Panc1 (cell line): ENCODE measurements around the gene FUBP1. TPM values are rescaled to one million over a fixed set of nuclear protein-coding genes. Genes with fewer than 3 reads are reported as not detected.
A peak's percentile ranks its signal among the peaks of the same experiment; 100 is the strongest.

Source experiments
- ATAC-seq: fragments of 200-7000 bp; cut with Tn5 transposase; 2 replicates; pipeline ENCODE4 v1.9.1; 2020; ENCODE audit warnings: mild to moderate bottlenecking, moderate library complexity
- BruUV-seq: library from RNA; stranded (reverse); fragments of 400-500 nt; replicated peaks from 2 replicates; lab custom pipeline; 2021; lab: Mats Ljungman, UMichigan
- CTCF ChIA-PET: fragments of 300-600 bp; sonication (Branson Sonifier 250); formaldehyde crosslinking; loops from one replicate; lab custom pipeline; 2022; ENCODE audit warnings: antibody characterized with exemption; lab: Charles Lee
- POLR2A ChIA-PET: fragments of 300-600 bp; sonication (Branson Sonifier 250); formaldehyde crosslinking; loops from one replicate; lab custom pipeline; 2022; ENCODE audit warnings: antibody characterized with exemption; lab: Charles Lee
- DNase-seq: peaks from one replicate; pipeline ENCODE4 v3.0.0-alpha.2; 2010; ENCODE audit warnings: low read depth, low spot score
- H3K27ac ChIP-seq: 2 replicates; pipeline ENCODE4 v1.5.1; 2011; ENCODE audit warnings: mild to moderate bottlenecking, low read length, inconsistent platforms
- H3K27me3 ChIP-seq: fragments of 200-500 bp; sonication (Bioruptor generic); 2 replicates; pipeline ENCODE4 v1.6.0; 2014; ENCODE audit warnings: low read length, inconsistent platforms; ENCODE audit not compliant: control insufficient read depth, insufficient read depth
- H3K36me3 ChIP-seq: fragments of 200-500 bp; sonication (Bioruptor generic); 2 replicates; pipeline ENCODE4 v1.5.1; 2014; ENCODE audit warnings: inconsistent platforms, mild to moderate bottlenecking, low read length, moderate library complexity; ENCODE audit not compliant: control insufficient read depth, insufficient read depth
- H3K4me1 ChIP-seq: 2 replicates; pipeline ENCODE4 v1.5.1; 2011; ENCODE audit warnings: inconsistent platforms, mild to moderate bottlenecking, low read length, moderate library complexity; ENCODE audit not compliant: control insufficient read depth, insufficient read depth
- H3K4me3 ChIP-seq, 2 experiments: 2 replicates each; pipeline ENCODE4 v1.5.1; 2011 to 2012; ENCODE audit warnings: low read depth in 2 of 2, low read length in 2 of 2, mild to moderate bottlenecking in 2 of 2, inconsistent platforms in 1 of 2, moderate library complexity in 1 of 2
- H3K9me3 ChIP-seq: fragments of 200-500 bp; sonication (Bioruptor generic); 2 replicates; pipeline ENCODE4 v1.5.1; 2014; ENCODE audit warnings: low read depth, mild to moderate bottlenecking, inconsistent platforms, low read length, moderate library complexity; ENCODE audit not compliant: control insufficient read depth, insufficient read depth
- CTCF ChIP-seq: fragments of 450-650 bp; IDR thresholded peaks from 2 replicates; pipeline ENCODE4 v1.5.1; 2017; ENCODE audit warnings: mild to moderate bottlenecking
- POLR2AphosphoS5 ChIP-seq: IDR thresholded peaks from 2 replicates; pipeline ENCODE4 v1.6.1; 2012; ENCODE audit warnings: mild to moderate bottlenecking, low read depth, low read length, moderate library complexity
- REST ChIP-seq, 2 experiments: IDR thresholded peaks; 2 replicates each; pipeline ENCODE4 v1.6.1; 2011 to 2012; ENCODE audit warnings: low read depth in 2 of 2, control low read depth in 1 of 2, low read length in 1 of 2, mild to moderate bottlenecking in 1 of 2, moderate library complexity in 1 of 2; ENCODE audit not compliant: insufficient read depth in 1 of 2
- SIN3A ChIP-seq: IDR thresholded peaks from 2 replicates; pipeline ENCODE4 v1.6.1; 2012; ENCODE audit warnings: low read depth, mild to moderate bottlenecking, low read length, moderate library complexity, borderline replicate concordance; ENCODE audit not compliant: insufficient read depth
- TCF7L2 ChIP-seq: IDR thresholded peaks from 2 replicates; pipeline ENCODE4 v1.6.1; 2011; ENCODE audit warnings: mild to moderate bottlenecking, low read depth, low read length, inconsistent platforms
- in situ Hi-C: cut with HindIII; loops from 2 replicates; pipeline ENCODE4 v1.10.0; 2016; ENCODE audit warnings: low sequenced_read_pairs, low pct_unique_long_range_greater_than_20kb
- intact Hi-C: fragments of 100-400 bp; cut with micrococcal nuclease; formaldehyde crosslinking; loops from one replicate; pipeline ENCODE4 v1.10.0; 2022; ENCODE audit not compliant: unreplicated experiment
- total RNA-seq: library from RNA; stranded (reverse); gene quantifications from one replicate; pipeline ENCODE4 v1.2.1, GENCODE V29; 2021; ENCODE audit not compliant: unreplicated experiment

Gene FUBP1
- total RNA-seq, 1 experiment from 2014 or later = 150 TPM

- Histone ChIP-seq H3K4me1 (peaks cover 18% of the 10 kb centered on the region), H3K9me3 (no peaks in the 10 kb centered on the region), H3K27me3 (no peaks in the 10 kb centered on the region), H3K27ac (peak overlapping the region; percentile 100), H3K4me3 (peak overlapping the region; percentile 96 to 100), H3K36me3 (peaks cover 18% of the 10 kb centered on the region)
- in situ Hi-C loops (no loop called here), intact Hi-C loops (loop anchor here (5.0 kb wide), 1 partner anchor 134 kb away; no protein-coding TSS in a partner anchor)
- BruUV-seq = no TSS peak
- DNase-seq = no peak
- ChIA-PET CTCF (no interaction called here), POLR2A (interaction anchor here (0.8 to 0.9 kb wide), 2 partner anchors 26 to 27 kb away, joined by 3 to 8 read pairs; partner anchors contain the start of gene DNAJB4)
- TF ChIP-seq SIN3A (0 out of 2 replicates have a peak, but pooled peaks have one; percentile 19), TCF7L2 (no peak), REST (IDR thresholded peaks at IDR 0.05; ENCODE audit: insufficient read depth in 1 of 2, low read depth in 2 of 2, low read length in 1 of 2) (no peak), CTCF (no peak), POLR2AphosphoS5 (no peak)
- ATAC-seq = no peak
These were observed 931 bp downstream of the FUBP1 start for GRCh38 chr1:77977989-77978292.

GRCh38 chr1:77976433-77977076, 2.3 kb downstream of the FUBP1 start:
- no peak for ATAC-seq
- peak overlapping the region; percentile 100 for H3K27ac ChIP-seq
- no peaks in the 10 kb centered on the region for H3K27me3 ChIP-seq
- in situ Hi-C loops = no loop called here
- no TSS peak for BruUV-seq
- DNase-seq = no peak
- intact Hi-C loops = loop anchor here (5.0 kb wide), 1 partner anchor 136 kb away; no protein-coding TSS in a partner anchor
- peak overlapping the region; percentile 96 to 100 for H3K4me3 ChIP-seq
- peaks cover 16% of the 10 kb centered on the region for H3K4me1 ChIP-seq
- ChIA-PET POLR2A (interaction anchor here (1.2 kb wide), 2 partner anchors 20 to 28 kb away, joined by 5 to 8 read pairs; no protein-coding TSS in a partner anchor), CTCF (interaction anchor here (0.7 kb wide), 1 partner anchor 154 kb away, joined by 4 read pairs; no protein-coding TSS in a partner anchor)
- H3K9me3 ChIP-seq = no peaks in the 10 kb centered on the region
- H3K36me3 ChIP-seq = peaks cover 15% of the 10 kb centered on the region
- no peak for TF ChIP-seq TCF7L2

GRCh38 chr1:77975907-77976306, 3.0 kb downstream of the FUBP1 start:
- no peak for TF ChIP-seq CTCF
- no peak for TF ChIP-seq REST (IDR thresholded peaks at IDR 0.05; ENCODE audit: insufficient read depth in 1 of 2, low read depth in 2 of 2, low read length in 1 of 2)
- TF ChIP-seq SIN3A = no peak
- no peak for TF ChIP-seq POLR2AphosphoS5
- TF ChIP-seq TCF7L2 = no peak
- Histone ChIP-seq H3K4me1 (peaks cover 14% of the 10 kb centered on the region), H3K27me3 (no peaks in the 10 kb centered on the region), H3K36me3 (peaks cover 18% of the 10 kb centered on the region), H3K9me3 (no peaks in the 10 kb centered on the region), H3K4me3 (peak overlapping the region; percentile 96 to 100), H3K27ac (no peak overlapping the region)
- POLR2A ChIA-PET = interaction anchor here (0.8 to 1.2 kb wide), 3 partner anchors 19 to 126 kb away, joined by 3 to 8 read pairs (median 5); no protein-coding TSS in a partner anchor
- CTCF ChIA-PET = interaction anchor here (0.7 kb wide), 1 partner anchor 155 kb away, joined by 4 read pairs; no protein-coding TSS in a partner anchor
- in situ Hi-C loops (no loop called here), intact Hi-C loops (loop anchor here (5.0 kb wide), 1 partner anchor 136 kb away; no protein-coding TSS in a partner anchor)
- ATAC-seq = no peak
- no peak for DNase-seq
- TSS peak; percentile 19 for BruUV-seq
